GM10248 (cell line): ENCODE measurements around the gene POLRMT.

ENCODE experiments used
- CTCF ChIA-PET: fragments of 300-600 bp; sonication (Branson Sonifier 250); formaldehyde crosslinking; extraction: SDS; loops from one replicate; lab custom pipeline; 2021; ENCODE audit warnings: antibody characterized with exemption; lab: Yijun Ruan, JAX
- POLR2A ChIA-PET: fragments of 350-650 bp; sonication (Branson Sonifier 250); formaldehyde crosslinking; extraction: SDS; loops from one replicate; lab custom pipeline; 2020; ENCODE audit warnings: antibody characterized with exemption; lab: Yijun Ruan, JAX
- DNase-seq: peaks from one replicate; pipeline ENCODE4 v3.0.0; 2012; ENCODE audit errors: extremely low spot score
- CTCF ChIP-seq: IDR thresholded peaks from 2 replicates; pipeline ENCODE4 v1.5.1; 2012; ENCODE audit warnings: mild to moderate bottlenecking, low read depth; ENCODE audit errors: extremely low read depth, missing control alignments, control extremely low read depth

The POLRMT gene

GRCh38 chr19:647566-648284 is 14.4 kb upstream of the POLRMT start:
- TF ChIP-seq CTCF, result no peak
- POLR2A ChIA-PET, result no interaction called here
- CTCF ChIA-PET, result interaction anchor here (2.0 kb wide), 1 partner anchor 13 kb away, joined by 4 read pairs; no protein-coding TSS in a partner anchor
- DNase-seq, result no peak

- CTCF ChIA-PET, result interaction anchor here (2.0 kb wide), 1 partner anchor 13 kb away, joined by 4 read pairs; no protein-coding TSS in a partner anchor
These were observed 13.6 kb upstream of the POLRMT start for GRCh38 chr19:646779-647565.

GRCh38 chr19:645912-646778 is 12.8 kb upstream of the POLRMT start:
- POLR2A ChIA-PET, result no interaction called here
- CTCF ChIA-PET, result no interaction called here
- TF ChIP-seq CTCF, result no peak
- no peak for DNase-seq

More at GRCh38 chr19:646779-647565, 13.6 kb upstream of the POLRMT start:
- POLR2A ChIA-PET, result no interaction called here
- no peak for DNase-seq
- no peak for TF ChIP-seq CTCF

GRCh38 chr19:644789-645188 is 11.5 kb upstream of the POLRMT start:
- no peak for DNase-seq
- ChIA-PET CTCF (no interaction called here), POLR2A (no interaction called here)
- TF ChIP-seq CTCF, result no peak

GRCh38 chr19:644363-644762 is 11.0 kb upstream of the POLRMT start:
- TF ChIP-seq CTCF, result no peak
- CTCF ChIA-PET, result no interaction called here
- no peak for DNase-seq
- POLR2A ChIA-PET, result no interaction called here

- CTCF ChIA-PET, result no interaction called here
- TF ChIP-seq CTCF, result no peak
- POLR2A ChIA-PET, result no interaction called here
- no peak for DNase-seq
These were observed 10.4 kb upstream of the POLRMT start for GRCh38 chr19:643736-644135.
